SHP77 (cell line): ENCODE results near the gene TXNRD1.
"Not testable (repeated sequence)": the region's sequence is repeated elsewhere in the genome, so short reads cannot be mapped to it uniquely, and the experiment has no call there.

ENCODE experiments used
- DNase-seq, 2 experiments: peaks; one replicate each; lab custom pipeline; 2025; lab: John Stamatoyannopoulos, UW

The TXNRD1 gene

DNA sequence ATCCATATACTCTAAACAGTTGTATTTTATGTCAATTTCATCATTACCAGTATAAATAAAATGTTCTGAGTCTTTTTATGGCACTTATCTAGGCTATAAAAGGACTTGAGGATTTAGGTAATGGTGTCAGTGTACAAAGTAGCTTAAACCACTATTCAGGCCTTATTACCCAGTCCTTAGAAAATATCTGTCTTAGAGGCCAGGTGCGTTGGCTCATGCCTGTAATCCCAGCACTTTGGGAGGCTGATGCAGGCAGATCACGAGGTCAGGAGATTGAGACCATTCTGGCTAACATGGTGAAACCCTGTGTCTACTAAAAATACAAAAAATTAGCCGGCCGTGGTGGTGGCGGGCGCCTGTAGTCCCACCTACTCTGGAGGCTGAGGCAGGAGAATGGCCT lies 112.7 kb downstream of the TXNRD1 start:
- not testable (repeated sequence) for DNase-seq

DNA sequence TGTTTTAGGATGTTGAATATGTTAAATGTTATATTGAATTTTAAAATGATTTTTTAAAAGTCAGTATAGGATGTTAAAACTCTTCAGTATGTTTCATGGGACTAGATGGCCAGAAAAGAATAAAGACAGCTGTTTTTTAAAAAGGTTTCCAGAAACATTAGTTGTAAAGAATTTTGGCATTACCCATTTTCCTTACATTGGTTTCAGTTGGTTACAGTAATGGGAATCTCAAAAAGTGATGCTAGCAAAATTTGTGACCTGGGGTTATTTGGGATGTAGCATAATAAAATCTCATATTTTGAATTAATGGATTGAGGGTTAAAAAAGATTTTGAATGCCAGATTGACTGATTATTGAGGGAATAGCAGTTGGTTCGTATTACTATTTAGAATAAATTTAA lies 113.2 kb downstream of the TXNRD1 start:
- DNase-seq, result no peak

DNA sequence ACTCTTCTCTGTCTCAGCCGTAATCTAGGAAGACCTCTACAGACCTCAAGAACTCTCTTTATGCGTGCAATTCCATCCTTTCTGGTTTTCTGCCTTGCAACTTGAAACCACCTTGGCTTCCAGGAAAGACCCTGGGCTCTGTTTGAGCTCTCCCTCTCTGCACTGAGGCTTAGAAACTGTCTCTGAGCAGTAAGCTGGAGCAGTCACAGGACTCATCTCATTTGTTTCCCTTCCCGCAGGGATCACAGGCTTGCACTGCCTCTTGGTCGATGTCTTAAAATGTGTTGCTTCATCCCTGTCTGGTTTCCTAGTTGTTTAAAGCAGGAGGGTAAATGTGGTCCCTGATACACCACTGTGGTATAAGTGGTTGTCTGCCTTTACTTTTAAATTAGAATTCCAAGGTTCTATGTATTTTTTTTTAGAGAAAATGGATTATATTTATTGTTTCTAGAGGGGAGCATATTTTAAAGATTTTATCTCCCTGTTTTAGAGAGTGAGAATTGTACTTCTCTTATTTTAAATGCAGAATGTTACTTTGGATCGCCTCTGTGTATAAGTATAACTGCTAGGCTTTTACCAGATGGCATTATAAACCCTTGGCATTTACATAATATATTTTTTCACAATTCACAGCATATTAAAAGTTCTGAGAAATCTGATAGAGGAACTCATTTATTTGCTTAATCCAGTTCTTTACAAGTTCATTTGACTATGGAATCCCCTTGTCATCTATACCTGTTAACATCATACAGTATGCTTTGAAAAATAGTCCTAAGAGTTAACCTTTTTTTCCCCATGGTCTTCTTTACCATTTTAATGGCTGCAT lies 114.3 kb downstream of the TXNRD1 start:
- DNase-seq, result no peak

DNA sequence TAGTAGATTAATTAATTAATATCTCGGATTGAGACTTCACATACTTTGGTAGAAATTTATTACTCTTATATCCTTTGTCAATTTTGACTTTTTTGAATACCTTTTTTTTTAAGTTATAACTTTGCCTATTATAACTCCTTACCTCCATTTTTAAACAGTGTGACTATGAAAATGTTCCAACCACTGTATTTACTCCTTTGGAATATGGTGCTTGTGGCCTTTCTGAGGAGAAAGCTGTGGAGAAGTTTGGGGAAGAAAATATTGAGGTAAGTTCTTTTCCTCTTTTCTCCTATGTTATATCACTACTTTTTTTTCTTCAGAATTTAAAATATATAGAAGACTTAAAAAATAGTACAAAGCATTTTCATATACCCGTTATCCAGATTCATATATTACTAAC lies 115.8 kb downstream of the TXNRD1 start:
- DNase-seq, result no peak

DNA sequence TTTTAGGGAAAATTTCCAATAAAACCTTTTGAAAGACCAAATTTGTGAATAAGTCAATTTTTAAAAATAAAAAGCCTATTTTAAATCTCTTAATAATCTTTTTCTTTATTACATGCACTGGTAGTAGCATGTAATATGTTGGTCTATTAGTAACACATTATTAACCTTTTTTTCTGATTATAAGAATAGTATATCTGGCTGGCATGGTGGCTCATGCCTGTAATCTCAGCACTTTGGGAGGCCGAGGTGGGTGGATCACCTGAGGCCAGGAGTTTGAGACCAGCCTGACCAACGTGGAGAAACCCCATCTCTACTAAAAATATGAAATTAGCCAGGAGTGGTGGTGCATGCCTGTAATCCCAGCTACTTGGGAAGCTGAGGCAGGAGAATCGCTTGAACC lies 116.7 kb downstream of the TXNRD1 start:
- not testable (repeated sequence) for DNase-seq

- DNase-seq, result no peak
These were observed 118.2 kb downstream of the TXNRD1 start for GRCh38 chr12:104333692-104334255.

GRCh38 chr12:104334581-104334980 lies 119.0 kb downstream of the TXNRD1 start:
- no peak for DNase-seq

DNA sequence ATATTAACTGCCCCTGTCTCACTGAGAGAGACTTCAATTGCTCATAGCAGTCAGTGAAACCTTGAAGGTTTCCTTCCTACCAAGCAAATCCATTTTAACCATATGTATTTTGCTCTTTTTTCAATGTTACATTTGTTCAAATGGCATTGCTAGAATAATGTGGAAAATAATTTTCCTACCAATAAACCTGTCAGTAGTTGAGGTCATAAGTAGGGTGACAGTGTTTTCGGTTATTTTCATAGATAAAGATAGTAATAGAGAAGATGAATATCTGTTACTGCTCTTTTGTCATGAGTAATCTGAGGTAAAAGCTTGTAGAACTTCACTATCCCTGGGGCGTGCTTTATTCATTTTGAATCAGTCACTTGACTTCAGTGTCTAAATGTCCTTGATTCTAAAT lies 120.5 kb downstream of the TXNRD1 start:
- no peak for DNase-seq

DNA sequence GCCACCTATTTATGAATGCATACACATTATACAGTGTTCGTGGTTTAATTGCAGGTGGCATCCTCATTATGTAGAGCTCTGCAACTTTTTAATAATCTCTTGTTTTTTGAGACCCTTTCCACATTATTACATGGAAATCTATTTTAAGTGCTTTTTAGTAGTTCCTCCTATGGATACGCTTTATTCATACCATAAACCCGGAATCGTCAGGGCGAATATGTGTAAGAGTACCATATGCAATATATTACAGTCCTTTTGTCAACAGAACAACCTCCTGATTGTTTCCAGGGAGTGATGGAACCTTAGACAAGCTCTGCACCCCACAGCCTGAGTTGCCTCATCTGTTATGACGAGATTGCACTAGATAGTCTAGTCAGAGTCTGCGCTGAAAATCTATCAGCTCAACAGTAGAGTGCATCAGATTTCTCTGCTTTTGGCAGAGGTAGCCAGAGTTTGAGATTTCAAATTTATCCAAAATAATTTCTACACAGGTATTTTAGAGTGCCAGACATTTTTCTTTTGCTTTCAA lies 121.5 kb downstream of the TXNRD1 start:
- no peak for DNase-seq

DNA sequence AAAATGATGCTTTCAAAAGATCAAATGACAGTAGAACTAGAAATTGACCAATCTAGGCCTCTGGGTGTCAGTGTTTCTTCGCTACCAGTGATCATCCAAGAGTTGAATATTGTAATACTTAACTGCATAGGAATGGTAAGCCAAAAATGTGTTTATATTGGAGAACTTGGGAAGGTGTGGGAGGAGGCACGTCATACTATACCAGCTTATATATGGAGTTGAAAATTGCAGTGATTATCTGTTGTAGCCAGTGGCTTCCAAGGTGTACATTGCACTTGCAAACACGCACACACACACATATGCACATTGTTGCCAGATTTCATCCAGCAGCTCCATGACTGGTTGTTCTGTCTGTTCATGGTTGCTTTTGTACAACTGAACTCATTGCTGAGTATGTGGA lies 124.1 kb downstream of the TXNRD1 start:
- DNase-seq, result no peak

GRCh38 chr12:104340177-104340576 lies 124.6 kb downstream of the TXNRD1 start:
- no peak for DNase-seq

- no peak for DNase-seq
These were observed 125.5 kb downstream of the TXNRD1 start for GRCh38 chr12:104340925-104341611.

GRCh38 chr12:104342147-104342546 lies 126.6 kb downstream of the TXNRD1 start:
- no peak for DNase-seq

GRCh38 chr12:104342635-104343249 lies 127.2 kb downstream of the TXNRD1 start:
- DNase-seq, result no peak

GRCh38 chr12:104344682-104345081 lies 129.1 kb downstream of the TXNRD1 start:
- no peak for DNase-seq

DNA sequence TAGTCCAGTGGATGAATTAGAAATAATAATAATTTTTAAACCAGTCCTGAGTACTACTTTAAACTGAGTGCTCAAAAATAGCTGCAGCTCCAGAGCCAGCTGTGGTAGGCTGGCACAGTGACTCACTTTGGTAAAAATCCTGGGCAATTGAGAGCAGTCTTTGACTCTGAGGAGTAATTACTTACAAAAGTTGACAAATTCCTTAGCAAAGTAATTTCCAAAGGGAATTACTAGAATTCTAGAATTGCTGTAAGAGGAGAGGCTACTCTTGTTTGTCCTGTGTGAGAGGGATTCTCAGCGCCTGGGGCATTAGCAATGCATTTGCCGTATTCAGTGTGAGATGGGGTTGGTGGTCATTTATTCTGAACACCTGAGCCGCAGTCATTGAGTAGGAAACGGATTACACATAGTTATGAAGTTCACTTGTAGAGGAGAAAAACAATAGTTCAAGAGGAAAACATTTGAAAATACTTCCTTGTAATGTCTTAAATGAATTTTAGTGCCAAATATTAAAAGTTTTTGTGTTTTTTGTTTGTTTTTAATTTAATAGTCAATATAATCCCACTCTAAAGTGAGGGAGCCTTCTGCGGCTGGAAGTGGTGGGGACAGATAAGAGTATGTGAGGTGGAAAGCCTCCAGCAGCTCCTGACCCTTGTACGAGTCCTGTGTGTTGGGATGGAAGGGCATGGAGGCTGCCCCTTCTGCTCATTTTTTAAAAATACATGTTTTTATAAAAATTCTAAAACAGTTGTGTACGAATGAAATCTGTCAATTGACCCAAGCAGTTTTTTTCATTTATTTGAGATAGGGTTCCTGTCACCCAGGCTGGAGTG lies 129.9 kb downstream of the TXNRD1 start:
- no peak for DNase-seq

GRCh38 chr12:104347374-104348075 lies 131.9 kb downstream of the TXNRD1 start:
- DNase-seq, result no peak

DNA sequence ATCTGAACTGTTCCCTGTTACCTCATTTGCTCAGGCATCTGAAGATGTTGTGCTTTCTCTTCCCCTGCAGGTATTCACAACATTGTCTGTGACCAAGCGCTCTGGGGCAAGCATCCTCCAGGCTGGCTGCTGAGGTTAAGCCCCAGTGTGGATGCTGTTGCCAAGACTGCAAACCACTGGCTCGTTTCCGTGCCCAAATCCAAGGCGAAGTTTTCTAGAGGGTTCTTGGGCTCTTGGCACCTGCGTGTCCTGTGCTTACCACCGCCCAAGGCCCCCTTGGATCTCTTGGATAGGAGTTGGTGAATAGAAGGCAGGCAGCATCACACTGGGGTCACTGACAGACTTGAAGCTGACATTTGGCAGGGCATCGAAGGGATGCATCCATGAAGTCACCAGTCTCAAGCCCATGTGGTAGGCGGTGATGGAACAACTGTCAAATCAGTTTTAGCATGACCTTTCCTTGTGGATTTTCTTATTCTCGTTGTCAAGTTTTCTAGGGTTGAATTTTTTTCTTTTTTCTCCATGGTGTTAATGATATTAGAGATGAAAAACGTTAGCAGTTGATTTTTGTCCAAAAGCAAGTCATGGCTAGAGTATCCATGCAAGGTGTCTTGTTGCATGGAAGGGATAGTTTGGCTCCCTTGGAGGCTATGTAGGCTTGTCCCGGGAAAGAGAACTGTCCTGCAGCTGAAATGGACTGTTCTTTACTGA lies 132.9 kb downstream of the TXNRD1 start:
- DNase-seq, result no peak

- DNase-seq, result no peak
These were observed 133.5 kb downstream of the TXNRD1 start for GRCh38 chr12:104348994-104349494.
